K562 (cell line): ENCODE measurements around the gene TNPO2. TPM values are rescaled to one million over a fixed set of nuclear protein-coding genes. Genes with fewer than 3 reads are reported as not detected.

Experiments
- ELF1 ChIP-seq: fragments of 200-800 bp; sonication (Bioruptor generic); IDR thresholded peaks from 2 replicates; pipeline ENCODE4 v1.6.1; 2016; ENCODE audit warnings: missing genetic modification characterization, missing compliant biosample characterization
- GATAD2A ChIP-seq: fragments of 450-650 bp; IDR thresholded peaks from 2 replicates; pipeline ENCODE4 v1.6.1; 2017
- KLF16 ChIP-seq: IDR thresholded peaks from 2 replicates; pipeline ENCODE4 v1.6.1; 2016; ENCODE audit warnings: antibody characterized with exemption
- LCOR ChIP-seq: sonication (generic); formaldehyde crosslinking; IDR thresholded peaks from 2 replicates; pipeline ENCODE4 v1.8.0; 2022; ENCODE audit warnings: mild to moderate bottlenecking, missing genetic modification reagents
- MEIS2 ChIP-seq: fragments of 450-650 bp; IDR thresholded peaks from 2 replicates; pipeline ENCODE4 v1.6.1; 2014; ENCODE audit warnings: mild to moderate bottlenecking; ENCODE audit not compliant: partially characterized antibody
- PPARD ChIP-seq: fragments of 250-450 bp; sonication (Bioruptor Pico); IDR thresholded peaks from 2 replicates; pipeline ENCODE4 v1.8.0; 2022; ENCODE audit warnings: inconsistent platforms, mild to moderate bottlenecking, moderate library complexity
- SMAD4 ChIP-seq: fragments of 250-450 bp; sonication (Bioruptor Pico); conservative IDR thresholded peaks from 2 replicates; pipeline ENCODE4 v1.8.0; 2021; ENCODE audit warnings: inconsistent platforms, mild to moderate bottlenecking, moderate library complexity
- ZBTB17 ChIP-seq: fragments of 450-650 bp; formaldehyde crosslinking; IDR thresholded peaks from 2 replicates; pipeline ENCODE4 v1.4.0; 2020; ENCODE audit warnings: mild to moderate bottlenecking
- ZNF408 ChIP-seq: fragments of 250-450 bp; sonication (Bioruptor Pico); IDR thresholded peaks from 2 replicates; pipeline ENCODE4 v1.4.0; 2020; ENCODE audit warnings: low read depth, mild to moderate bottlenecking, moderate library complexity
- ZNF444 ChIP-seq: fragments of 250-450 bp; sonication (Bioruptor Pico); IDR thresholded peaks from 2 replicates; pipeline ENCODE4 v1.4.0; 2020; ENCODE audit warnings: mild to moderate bottlenecking, moderate library complexity
- polyA plus RNA-seq, 8 experiments: library from polyadenylated mRNA; depleted of rRNA in 4 of 8; stranded (reverse) in 5 of 8; unstranded in 3 of 8; fragments of >200 nt; fragmentation: Nextera tagmentation in 2 of 8; fragmentation: Illumina TruSeq in 1 of 8; extraction: Ambion mirVana in 2 of 8; extraction: Trizol in 1 of 8; gene quantifications; 2 replicates each; pipeline versions ENCODE4 v1.2.1 to v1.2.3, GENCODE V29; 2011 to 2014; ENCODE audit warnings: inconsistent platforms in 1 of 8, missing spikeins in 1 of 8
- total RNA-seq, 7 experiments: library from RNA; depleted of rRNA in 6 of 7; stranded (reverse); fragments of >200 nt in 6 of 7; fragmentation: Illumina TruSeq in 2 of 7; extraction: Trizol in 2 of 7; gene quantifications; 2 replicates each; pipeline versions ENCODE4 v1.2.1 to v1.2.3, GENCODE V29; 2011 to 2021; ENCODE audit warnings: low replicate concordance in 1 of 7
- TF ChIP-seq, protein P1 (sequence below): sonication (generic); formaldehyde crosslinking; IDR thresholded peaks from 2 replicates; pipeline ENCODE4 v1.8.0; 2023; ENCODE audit warnings: mild to moderate bottlenecking, missing genetic modification reagents
- TF ChIP-seq, protein P2 (sequence below): sonication (generic); formaldehyde crosslinking; IDR thresholded peaks from 2 replicates; pipeline ENCODE4 v1.8.0; 2023; ENCODE audit warnings: mild to moderate bottlenecking, missing genetic modification reagents
- TF ChIP-seq, protein P3 (sequence below): fragments of 450-650 bp; IDR thresholded peaks from 2 replicates; pipeline ENCODE4 v1.6.1; 2018; ENCODE audit not compliant: partially characterized antibody
- TF ChIP-seq, protein P4 (sequence below), 2 experiments: fragments of 450-650 bp; IDR thresholded peaks; 2 replicates each; pipeline ENCODE4 v1.6.1; 2018; ENCODE audit warnings: mild to moderate bottlenecking in 2 of 2, low read depth in 1 of 2; ENCODE audit not compliant: partially characterized antibody in 2 of 2

Gene TNPO2
- total and polyA plus RNA-seq, 9 of the 15 experiments (the other 6 are each of a cell fraction or from before 2014, with no cell fraction given), result 6.0 to 126 (median 53.8) TPM

DNA sequence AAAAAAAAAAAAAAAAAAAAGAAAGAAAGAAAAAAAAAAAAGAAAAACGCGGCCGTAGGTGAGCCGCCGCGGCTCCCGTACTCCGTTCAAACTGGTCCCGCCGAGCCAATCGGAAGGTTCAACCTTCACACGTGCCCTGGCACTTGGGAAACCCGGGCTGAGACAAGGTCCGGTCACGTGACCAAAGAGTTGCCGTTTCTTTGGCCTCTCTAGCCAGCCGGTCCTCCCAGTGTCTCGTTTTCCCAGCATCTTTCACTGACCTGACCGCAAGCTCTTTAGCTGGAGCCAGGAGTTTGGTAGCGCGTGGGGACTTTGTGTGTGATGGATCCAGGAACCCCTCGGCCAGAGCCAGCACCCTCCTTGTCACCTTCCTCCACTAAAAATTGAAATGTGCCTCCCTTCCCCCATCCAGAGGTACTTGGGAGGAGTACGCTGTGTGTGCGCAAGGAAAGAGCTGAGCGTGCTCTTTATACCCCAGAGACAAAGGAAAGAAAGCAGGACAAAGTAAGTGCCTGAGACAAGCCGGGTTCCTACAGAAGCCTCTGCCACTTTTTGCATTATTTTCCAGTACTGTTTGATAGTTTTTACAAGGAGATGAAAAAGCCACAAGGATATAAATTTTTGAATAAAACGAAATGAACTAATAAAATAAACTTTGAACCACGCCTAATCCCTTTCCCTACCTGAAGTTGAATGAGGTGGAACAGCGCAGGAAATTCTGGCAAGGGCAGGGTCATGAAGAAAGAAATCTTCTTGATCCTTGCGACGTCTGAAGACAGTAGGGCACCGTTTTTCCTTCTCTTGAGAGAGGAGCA is 959 bp downstream of the TNPO2 start (continued):
- TF ChIP-seq SMAD4 (CRISPR knock-in tag), result peak; percentile 80
- no peak for TF ChIP-seq ZNF444
- TF ChIP-seq, protein P1, sequence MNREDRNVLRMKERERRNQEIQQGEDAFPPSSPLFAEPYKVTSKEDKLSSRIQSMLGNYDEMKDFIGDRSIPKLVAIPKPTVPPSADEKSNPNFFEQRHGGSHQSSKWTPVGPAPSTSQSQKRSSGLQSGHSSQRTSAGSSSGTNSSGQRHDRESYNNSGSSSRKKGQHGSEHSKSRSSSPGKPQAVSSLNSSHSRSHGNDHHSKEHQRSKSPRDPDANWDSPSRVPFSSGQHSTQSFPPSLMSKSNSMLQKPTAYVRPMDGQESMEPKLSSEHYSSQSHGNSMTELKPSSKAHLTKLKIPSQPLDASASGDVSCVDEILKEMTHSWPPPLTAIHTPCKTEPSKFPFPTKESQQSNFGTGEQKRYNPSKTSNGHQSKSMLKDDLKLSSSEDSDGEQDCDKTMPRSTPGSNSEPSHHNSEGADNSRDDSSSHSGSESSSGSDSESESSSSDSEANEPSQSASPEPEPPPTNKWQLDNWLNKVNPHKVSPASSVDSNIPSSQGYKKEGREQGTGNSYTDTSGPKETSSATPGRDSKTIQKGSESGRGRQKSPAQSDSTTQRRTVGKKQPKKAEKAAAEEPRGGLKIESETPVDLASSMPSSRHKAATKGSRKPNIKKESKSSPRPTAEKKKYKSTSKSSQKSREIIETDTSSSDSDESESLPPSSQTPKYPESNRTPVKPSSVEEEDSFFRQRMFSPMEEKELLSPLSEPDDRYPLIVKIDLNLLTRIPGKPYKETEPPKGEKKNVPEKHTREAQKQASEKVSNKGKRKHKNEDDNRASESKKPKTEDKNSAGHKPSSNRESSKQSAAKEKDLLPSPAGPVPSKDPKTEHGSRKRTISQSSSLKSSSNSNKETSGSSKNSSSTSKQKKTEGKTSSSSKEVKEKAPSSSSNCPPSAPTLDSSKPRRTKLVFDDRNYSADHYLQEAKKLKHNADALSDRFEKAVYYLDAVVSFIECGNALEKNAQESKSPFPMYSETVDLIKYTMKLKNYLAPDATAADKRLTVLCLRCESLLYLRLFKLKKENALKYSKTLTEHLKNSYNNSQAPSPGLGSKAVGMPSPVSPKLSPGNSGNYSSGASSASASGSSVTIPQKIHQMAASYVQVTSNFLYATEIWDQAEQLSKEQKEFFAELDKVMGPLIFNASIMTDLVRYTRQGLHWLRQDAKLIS (CRISPR knock-in tag), result 0 out of 2 replicates have a peak, but pooled peaks have one; percentile 54
- TF ChIP-seq PPARD (CRISPR knock-in tag), result no peak
- TF ChIP-seq MEIS2, result peak; percentile 7
- TF ChIP-seq LCOR (CRISPR knock-in tag), result 0 out of 2 replicates have a peak, but pooled peaks have one; percentile 46
- TF ChIP-seq, protein P2, sequence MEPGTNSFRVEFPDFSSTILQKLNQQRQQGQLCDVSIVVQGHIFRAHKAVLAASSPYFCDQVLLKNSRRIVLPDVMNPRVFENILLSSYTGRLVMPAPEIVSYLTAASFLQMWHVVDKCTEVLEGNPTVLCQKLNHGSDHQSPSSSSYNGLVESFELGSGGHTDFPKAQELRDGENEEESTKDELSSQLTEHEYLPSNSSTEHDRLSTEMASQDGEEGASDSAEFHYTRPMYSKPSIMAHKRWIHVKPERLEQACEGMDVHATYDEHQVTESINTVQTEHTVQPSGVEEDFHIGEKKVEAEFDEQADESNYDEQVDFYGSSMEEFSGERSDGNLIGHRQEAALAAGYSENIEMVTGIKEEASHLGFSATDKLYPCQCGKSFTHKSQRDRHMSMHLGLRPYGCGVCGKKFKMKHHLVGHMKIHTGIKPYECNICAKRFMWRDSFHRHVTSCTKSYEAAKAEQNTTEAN, result no peak
- TF ChIP-seq KLF16, result peak; percentile 44; the same call in 1 of the 2 replicates
- TF ChIP-seq, protein P3, sequence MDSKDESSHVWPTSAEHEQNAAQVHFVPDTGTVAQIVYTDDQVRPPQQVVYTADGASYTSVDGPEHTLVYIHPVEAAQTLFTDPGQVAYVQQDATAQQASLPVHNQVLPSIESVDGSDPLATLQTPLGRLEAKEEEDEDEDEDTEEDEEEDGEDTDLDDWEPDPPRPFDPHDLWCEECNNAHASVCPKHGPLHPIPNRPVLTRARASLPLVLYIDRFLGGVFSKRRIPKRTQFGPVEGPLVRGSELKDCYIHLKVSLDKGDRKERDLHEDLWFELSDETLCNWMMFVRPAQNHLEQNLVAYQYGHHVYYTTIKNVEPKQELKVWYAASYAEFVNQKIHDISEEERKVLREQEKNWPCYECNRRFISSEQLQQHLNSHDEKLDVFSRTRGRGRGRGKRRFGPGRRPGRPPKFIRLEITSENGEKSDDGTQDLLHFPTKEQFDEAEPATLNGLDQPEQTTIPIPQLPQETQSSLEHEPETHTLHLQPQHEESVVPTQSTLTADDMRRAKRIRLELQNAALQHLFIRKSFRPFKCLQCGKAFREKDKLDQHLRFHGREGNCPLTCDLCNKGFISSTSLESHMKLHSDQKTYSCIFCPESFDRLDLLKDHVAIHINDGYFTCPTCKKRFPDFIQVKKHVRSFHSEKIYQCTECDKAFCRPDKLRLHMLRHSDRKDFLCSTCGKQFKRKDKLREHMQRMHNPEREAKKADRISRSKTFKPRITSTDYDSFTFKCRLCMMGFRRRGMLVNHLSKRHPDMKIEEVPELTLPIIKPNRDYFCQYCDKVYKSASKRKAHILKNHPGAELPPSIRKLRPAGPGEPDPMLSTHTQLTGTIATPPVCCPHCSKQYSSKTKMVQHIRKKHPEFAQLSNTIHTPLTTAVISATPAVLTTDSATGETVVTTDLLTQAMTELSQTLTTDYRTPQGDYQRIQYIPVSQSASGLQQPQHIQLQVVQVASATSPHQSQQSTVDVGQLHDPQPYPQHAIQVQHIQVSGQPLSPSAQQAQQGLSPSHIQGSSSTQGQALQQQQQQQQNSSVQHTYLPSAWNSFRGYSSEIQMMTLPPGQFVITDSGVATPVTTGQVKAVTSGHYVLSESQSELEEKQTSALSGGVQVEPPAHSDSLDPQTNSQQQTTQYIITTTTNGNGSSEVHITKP, result peak; percentile 68
- no peak for TF ChIP-seq GATAD2A
- TF ChIP-seq ZBTB17 (CRISPR knock-in tag), result no peak
- peak; percentile 69 for TF ChIP-seq ELF1 (tag)
- TF ChIP-seq, protein P4, sequence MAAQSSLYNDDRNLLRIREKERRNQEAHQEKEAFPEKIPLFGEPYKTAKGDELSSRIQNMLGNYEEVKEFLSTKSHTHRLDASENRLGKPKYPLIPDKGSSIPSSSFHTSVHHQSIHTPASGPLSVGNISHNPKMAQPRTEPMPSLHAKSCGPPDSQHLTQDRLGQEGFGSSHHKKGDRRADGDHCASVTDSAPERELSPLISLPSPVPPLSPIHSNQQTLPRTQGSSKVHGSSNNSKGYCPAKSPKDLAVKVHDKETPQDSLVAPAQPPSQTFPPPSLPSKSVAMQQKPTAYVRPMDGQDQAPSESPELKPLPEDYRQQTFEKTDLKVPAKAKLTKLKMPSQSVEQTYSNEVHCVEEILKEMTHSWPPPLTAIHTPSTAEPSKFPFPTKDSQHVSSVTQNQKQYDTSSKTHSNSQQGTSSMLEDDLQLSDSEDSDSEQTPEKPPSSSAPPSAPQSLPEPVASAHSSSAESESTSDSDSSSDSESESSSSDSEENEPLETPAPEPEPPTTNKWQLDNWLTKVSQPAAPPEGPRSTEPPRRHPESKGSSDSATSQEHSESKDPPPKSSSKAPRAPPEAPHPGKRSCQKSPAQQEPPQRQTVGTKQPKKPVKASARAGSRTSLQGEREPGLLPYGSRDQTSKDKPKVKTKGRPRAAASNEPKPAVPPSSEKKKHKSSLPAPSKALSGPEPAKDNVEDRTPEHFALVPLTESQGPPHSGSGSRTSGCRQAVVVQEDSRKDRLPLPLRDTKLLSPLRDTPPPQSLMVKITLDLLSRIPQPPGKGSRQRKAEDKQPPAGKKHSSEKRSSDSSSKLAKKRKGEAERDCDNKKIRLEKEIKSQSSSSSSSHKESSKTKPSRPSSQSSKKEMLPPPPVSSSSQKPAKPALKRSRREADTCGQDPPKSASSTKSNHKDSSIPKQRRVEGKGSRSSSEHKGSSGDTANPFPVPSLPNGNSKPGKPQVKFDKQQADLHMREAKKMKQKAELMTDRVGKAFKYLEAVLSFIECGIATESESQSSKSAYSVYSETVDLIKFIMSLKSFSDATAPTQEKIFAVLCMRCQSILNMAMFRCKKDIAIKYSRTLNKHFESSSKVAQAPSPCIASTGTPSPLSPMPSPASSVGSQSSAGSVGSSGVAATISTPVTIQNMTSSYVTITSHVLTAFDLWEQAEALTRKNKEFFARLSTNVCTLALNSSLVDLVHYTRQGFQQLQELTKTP (IDR thresholded peaks at IDR 0.05; ENCODE audit: low read depth in 1 of 2, partially characterized antibody in 2 of 2), result peak; percentile 50 to 91
- no peak for TF ChIP-seq ZNF408 (CRISPR knock-in tag)
